GM12801 (cell line): ENCODE data around the gene OXER1.

Experiments
- TF ChIP-seq, protein P1 (sequence below): IDR thresholded peaks from one replicate; pipeline ENCODE4 v1.5.1; 2011; ENCODE audit warnings: control low read depth; ENCODE audit not compliant: insufficient read length; ENCODE audit errors: extremely low read depth

The OXER1 gene

DNA sequence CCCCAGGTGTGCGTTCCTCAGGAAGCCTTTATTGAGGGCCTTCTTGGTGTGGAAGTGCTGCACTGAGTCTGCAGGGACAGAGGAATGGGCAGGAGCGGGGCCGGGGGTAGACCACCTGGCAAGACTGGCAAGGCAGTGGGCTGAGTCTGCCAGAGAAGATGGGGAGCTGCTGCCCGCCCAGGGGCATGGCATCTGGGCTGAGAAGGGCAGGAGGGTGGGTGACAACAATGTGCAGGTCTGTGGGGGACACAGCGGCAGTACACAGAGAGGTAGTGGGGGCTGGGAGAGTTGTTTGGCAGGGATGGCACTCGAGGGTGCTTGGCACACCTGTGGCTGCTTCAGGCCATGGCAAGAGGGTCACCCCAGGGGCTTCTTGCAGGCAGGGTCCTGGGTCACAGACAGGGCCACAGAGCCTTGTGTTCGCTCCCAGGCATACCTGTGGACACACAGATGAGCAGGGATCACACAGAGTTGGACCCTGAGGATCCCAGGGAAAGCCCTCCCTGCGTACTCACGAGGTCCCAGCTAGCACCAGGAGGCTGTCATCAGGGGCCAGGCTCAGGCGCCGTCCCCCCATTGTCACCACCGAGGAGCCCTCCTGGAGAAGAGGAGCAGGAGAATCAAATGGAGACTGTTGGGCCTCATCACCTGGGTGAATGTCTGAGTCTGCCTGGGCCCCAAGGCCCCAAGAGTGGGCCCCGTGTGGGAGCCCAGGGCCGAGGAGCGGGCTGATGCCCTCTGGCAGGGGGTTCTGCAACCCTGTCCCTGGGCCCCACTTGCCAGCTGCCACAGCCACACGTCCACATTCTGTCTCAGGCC, 3.4 kb upstream of the OXER1 start:
- TF ChIP-seq, protein P1, sequence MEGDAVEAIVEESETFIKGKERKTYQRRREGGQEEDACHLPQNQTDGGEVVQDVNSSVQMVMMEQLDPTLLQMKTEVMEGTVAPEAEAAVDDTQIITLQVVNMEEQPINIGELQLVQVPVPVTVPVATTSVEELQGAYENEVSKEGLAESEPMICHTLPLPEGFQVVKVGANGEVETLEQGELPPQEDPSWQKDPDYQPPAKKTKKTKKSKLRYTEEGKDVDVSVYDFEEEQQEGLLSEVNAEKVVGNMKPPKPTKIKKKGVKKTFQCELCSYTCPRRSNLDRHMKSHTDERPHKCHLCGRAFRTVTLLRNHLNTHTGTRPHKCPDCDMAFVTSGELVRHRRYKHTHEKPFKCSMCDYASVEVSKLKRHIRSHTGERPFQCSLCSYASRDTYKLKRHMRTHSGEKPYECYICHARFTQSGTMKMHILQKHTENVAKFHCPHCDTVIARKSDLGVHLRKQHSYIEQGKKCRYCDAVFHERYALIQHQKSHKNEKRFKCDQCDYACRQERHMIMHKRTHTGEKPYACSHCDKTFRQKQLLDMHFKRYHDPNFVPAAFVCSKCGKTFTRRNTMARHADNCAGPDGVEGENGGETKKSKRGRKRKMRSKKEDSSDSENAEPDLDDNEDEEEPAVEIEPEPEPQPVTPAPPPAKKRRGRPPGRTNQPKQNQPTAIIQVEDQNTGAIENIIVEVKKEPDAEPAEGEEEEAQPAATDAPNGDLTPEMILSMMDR, result no peak

DNA sequence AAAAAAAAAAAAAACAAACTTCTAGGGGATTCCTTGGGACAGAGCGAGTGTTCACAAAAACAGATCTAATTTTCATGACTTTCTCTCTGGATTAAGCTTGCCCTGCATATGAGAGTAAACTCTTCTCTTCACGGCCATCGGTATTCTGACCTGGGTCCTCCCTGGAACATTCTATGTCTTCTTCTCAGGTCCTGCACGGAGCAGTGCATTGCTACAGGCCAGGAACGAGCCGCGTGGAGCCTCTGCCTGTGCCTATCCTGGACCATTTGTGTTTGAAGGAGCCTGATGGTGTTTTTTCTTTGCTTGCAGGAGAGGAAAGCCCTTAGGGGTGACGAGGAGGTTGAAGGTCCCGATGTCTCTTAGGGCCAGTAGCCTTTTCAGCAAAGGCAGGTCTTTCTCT, 1.8 kb upstream of the OXER1 start:
- TF ChIP-seq, protein P1, result no peak

DNA sequence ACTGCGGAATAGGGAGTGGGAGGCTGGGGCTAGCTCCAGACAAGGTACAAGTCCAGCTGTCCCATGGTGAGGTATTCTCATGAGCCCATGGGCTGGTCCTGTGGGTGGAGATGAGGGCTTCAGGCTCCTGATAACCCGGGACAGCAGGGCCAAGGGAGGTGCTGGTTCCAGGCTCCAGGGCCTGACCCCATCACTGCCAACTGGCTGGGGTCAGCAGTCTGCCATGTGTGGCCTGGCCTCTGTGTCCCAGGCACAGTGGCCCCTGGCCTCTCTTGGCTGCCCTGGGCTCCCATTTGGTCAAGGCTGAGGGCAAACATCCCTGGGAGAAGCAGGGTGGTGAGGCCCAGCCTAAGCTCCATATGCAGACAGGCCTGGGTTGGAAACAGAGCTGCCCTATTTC, 966 bp upstream of the OXER1 start:
- TF ChIP-seq, protein P1, result no peak

DNA sequence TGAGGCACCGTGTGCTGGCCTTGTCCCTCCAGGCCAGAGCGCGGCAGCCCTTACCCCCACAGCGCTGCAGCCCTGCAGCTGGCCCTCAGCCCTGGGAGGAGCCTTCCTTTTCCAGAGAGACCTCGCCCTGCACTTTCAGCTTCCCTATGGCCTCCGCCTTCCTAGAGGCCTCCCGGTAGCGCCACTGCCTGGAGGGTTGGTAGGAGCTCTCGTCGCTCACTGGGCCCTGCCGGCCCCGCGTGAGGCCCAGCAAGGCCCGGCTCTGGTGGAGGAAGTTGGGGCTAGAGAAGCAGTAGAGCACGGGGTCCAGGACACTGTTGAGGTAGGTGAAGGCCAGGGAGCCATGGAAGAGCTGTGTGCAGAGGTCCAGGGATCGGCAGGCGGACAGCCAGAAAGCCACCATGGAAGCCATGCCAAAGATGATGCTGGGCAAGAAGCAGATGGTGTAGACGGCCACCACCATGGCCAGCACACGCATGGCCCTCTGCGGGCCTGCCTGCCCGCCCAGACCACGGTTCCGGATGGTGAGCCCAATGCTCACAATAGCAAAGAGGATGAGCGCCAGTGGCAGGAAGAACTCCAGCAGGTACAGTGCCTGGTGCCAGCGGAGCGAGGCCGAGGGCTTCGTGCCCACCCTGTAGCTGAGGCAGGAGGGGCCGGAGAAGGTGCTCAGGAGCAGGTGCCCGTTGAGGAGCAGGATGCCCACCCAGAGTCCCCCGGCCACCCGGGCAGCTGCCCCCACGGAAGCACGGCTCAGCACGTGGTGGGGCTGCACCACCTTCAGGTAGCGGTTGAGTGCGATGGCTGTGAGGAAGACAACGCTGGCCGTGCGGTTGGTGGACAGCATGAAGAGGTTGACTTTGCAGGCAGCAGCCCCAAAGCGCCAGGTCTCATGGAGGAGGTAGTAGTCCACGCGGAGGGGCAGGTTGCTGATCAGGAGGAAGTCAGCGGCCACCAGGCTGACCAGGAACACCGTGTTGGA, 821 bp downstream of the OXER1 start:
- TF ChIP-seq, protein P1, result no peak

DNA sequence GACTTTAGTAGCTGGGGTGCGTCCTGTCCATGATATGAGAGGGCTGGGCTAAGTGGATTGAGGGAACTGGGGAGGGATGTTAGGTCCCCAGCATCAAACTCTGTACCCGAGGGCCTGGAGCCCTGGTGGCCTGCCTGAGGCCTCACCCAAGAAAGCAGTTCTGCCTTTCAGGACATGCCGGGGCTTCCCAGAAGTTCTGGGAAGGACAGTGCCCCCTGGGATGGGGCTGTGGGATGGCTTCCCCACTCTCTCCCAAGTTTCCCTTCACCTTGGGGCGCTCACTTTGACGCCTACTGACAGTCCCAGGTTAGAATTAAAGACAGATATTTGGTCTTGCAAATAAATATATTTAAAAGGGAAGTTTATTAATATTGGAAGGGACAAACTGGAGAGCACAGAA, 1.8 kb downstream of the OXER1 start:
- TF ChIP-seq, protein P1, result no peak

DNA sequence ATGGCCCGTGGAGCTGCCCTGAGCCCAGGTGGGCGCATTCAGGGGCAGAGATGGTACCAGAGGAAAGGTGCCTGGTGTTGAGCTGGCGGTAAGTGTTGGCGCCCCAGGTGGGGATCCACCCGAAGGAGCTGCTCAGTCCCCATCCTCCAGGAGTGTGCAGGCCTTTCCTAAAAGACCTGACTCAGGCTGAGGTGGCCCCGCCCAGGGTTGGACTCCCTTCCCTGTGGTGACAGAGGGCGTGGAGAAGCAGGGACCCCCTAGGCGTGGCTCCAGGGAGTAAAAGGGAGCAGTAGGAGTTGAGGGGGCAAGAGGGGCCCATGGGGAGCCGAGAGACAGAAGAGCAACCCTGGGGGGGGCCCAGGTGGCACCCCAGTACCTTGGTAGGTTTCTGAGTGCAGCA, 2.4 kb downstream of the OXER1 start:
- TF ChIP-seq, protein P1, result no peak

DNA sequence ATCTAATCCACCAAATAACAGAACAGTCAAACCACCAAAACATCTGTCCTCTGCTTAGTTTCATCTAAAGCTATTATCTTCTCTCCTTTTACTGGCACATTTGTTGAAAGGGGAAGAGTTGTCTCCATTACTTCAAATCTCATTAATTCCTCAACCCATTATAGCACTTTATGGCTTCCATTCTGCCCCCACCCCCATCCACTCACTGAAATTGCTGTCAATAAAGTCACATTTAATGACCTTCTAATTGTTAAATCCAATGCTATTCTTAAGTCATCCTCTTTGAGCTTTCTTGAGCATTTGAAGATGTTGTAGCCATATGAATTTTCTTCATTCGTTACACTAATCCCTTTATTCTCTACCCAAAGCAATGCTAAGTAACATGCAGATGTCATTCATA, 5.2 kb downstream of the OXER1 start:
- TF ChIP-seq, protein P1, result no peak
